Measurements from ENCODE around the gene TNNI3K.

Gene TNNI3K

GRCh38 chr1:74396462-74396861, 161.3 kb downstream of the TNNI3K start:
- DNase-seq, result no peak

- DNase-seq, result no peak
Measured at GRCh38 chr1:74396933-74397332, 161.7 kb downstream of the TNNI3K start.

GRCh38 chr1:74399249-74399648, 164.1 kb downstream of the TNNI3K start:
- no peak for DNase-seq

- DNase-seq, result no peak
Measured at GRCh38 chr1:74402873-74403272, 167.7 kb downstream of the TNNI3K start.

- no peak for DNase-seq
Measured at GRCh38 chr1:74403606-74404005, 168.4 kb downstream of the TNNI3K start.

GRCh38 chr1:74406759-74407158, 171.6 kb downstream of the TNNI3K start:
- no peak for DNase-seq

- DNase-seq, result no peak
Measured at GRCh38 chr1:74407902-74408301, 172.7 kb downstream of the TNNI3K start.

GRCh38 chr1:74412244-74412643, 177.1 kb downstream of the TNNI3K start:
- DNase-seq, result no peak

GRCh38 chr1:74415935-74416334, 180.7 kb downstream of the TNNI3K start:
- no peak for DNase-seq

- DNase-seq, result no peak
Measured at GRCh38 chr1:74419611-74420010, 184.4 kb downstream of the TNNI3K start.

GRCh38 chr1:74420467-74420866, 185.3 kb downstream of the TNNI3K start:
- DNase-seq, result no peak

GRCh38 chr1:74422421-74423292, 187.5 kb downstream of the TNNI3K start:
- DNase-seq, result no peak

GRCh38 chr1:74423471-74423870, 188.3 kb downstream of the TNNI3K start:
- DNase-seq, result no peak

- DNase-seq, result no peak
Measured at GRCh38 chr1:74425676-74426075, 190.5 kb downstream of the TNNI3K start.

GRCh38 chr1:74426208-74426937, 191.2 kb downstream of the TNNI3K start:
- DNase-seq, result no peak

GRCh38 chr1:74427681-74428080, 192.5 kb downstream of the TNNI3K start:
- no peak for DNase-seq

GRCh38 chr1:74429580-74429979, 194.4 kb downstream of the TNNI3K start:
- no peak for DNase-seq

GRCh38 chr1:74430342-74430934, 195.3 kb downstream of the TNNI3K start:
- DNase-seq, result no peak

GRCh38 chr1:74431531-74431930, 196.3 kb downstream of the TNNI3K start:
- DNase-seq, result no peak

- DNase-seq, result no peak
Measured at GRCh38 chr1:74432325-74432724, 197.1 kb downstream of the TNNI3K start.

- no peak for DNase-seq
Measured at GRCh38 chr1:74434321-74434720, 199.1 kb downstream of the TNNI3K start.

GRCh38 chr1:74436078-74436477, 200.9 kb downstream of the TNNI3K start:
- no peak for DNase-seq

GRCh38 chr1:74437035-74437434, 201.8 kb downstream of the TNNI3K start:
- no peak for DNase-seq

- DNase-seq, result no peak
Measured at GRCh38 chr1:74452035-74452434, 216.8 kb downstream of the TNNI3K start.

Data from SIG-M5 (cell line).